ENCODE measurements around the gene CIAPIN1. TPM values are rescaled to one million over a fixed set of nuclear protein-coding genes. Genes with fewer than 3 reads are reported as not detected.

The CIAPIN1 gene
- total RNA-seq, 1 experiment from 2014 or later: 95.3 TPM

GRCh38 chr16:57383276-57384247, 63.6 kb downstream of the CIAPIN1 start:
- peak; percentile 62 for DNase-seq (ENCODE audit: low read depth)

- DNase-seq (ENCODE audit: low read depth): no peak
Measured at GRCh38 chr16:57382535-57383275, 64.5 kb downstream of the CIAPIN1 start.

GRCh38 chr16:57381791-57382534, 65.2 kb downstream of the CIAPIN1 start:
- DNase-seq (ENCODE audit: low read depth): no peak

- DNase-seq (ENCODE audit: low read depth): peak; percentile 65
Measured at GRCh38 chr16:57380671-57381462, 66.3 kb downstream of the CIAPIN1 start.

- DNase-seq (ENCODE audit: low read depth): no peak
Measured at GRCh38 chr16:57379579-57379978, 67.6 kb downstream of the CIAPIN1 start.

Other genes starting within 250 kb of the CIAPIN1 start
- 55.3 and 70.5 TPM in 2 replicates for gene ARL2BP, start 202.1 kb downstream of the CIAPIN1 start, total RNA-seq (2014; rRNA removed; shearing (Covaris generic))
- gene PLLP, start 162.7 kb downstream of the CIAPIN1 start, total RNA-seq (2014; rRNA removed; shearing (Covaris generic)): 0.20 and 1.3 TPM in 2 replicates
- not detected in 2 replicates for gene CCL22, start 88.6 kb downstream of the CIAPIN1 start, total RNA-seq (2014; rRNA removed; shearing (Covaris generic))
- gene CX3CL1, start 74.9 kb downstream of the CIAPIN1 start, total RNA-seq (2014; rRNA removed; shearing (Covaris generic)): 0.03 and 0.07 TPM in 2 replicates
- not detected in 2 replicates for gene CCL17, start 42.6 kb downstream of the CIAPIN1 start, total RNA-seq (2014; rRNA removed; shearing (Covaris generic))
- gene COQ9, start 94 bp upstream of the CIAPIN1 start, total RNA-seq (2014; rRNA removed; shearing (Covaris generic)): 82.4 and 89.4 TPM in 2 replicates
- gene POLR2C, start 15.3 kb upstream of the CIAPIN1 start, total RNA-seq (2014; rRNA removed; shearing (Covaris generic)): 199 and 233 TPM in 2 replicates
- gene DOK4, start 39.1 kb upstream of the CIAPIN1 start, total RNA-seq (2014; rRNA removed; shearing (Covaris generic)): 5.0 and 7.3 TPM in 2 replicates
- 10.4 and 13.7 TPM in 2 replicates for gene CCDC102A, start 89.2 kb upstream of the CIAPIN1 start, total RNA-seq (2014; rRNA removed; shearing (Covaris generic))
- not detected in 2 replicates for gene ADGRG5, start 95.3 kb upstream of the CIAPIN1 start, total RNA-seq (2014; rRNA removed; shearing (Covaris generic))
- 11.5 and 18.9 TPM in 2 replicates for gene ADGRG1, start 181.2 kb upstream of the CIAPIN1 start, total RNA-seq (2014; rRNA removed; shearing (Covaris generic))
- not detected in 2 replicates for gene ADGRG3, start 220.9 kb upstream of the CIAPIN1 start, total RNA-seq (2014; rRNA removed; shearing (Covaris generic))
- not detected in 2 replicates for gene DRC7, start 247.4 kb upstream of the CIAPIN1 start, total RNA-seq (2014; rRNA removed; shearing (Covaris generic))